Measurements from ENCODE around the gene CDC5L.

Gene CDC5L

DNA sequence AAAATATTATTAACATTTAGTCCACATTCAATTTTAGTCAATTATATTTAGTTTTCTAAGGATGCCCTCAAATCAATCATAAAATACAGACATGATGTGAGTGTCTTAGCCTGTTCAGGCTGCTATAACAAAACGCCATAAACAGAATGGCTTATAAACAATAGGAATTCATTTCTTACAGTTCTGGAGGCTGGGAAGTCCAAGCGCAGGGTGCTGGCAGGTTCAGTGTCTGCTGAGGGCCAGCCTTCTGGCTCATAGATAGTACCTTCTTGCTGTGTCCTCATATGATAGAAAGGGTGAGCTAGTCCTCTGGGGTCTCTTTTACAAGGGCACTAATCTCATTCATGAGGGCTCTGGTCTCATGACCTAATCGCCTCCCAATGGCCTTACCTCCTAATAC, 10.0 kb upstream of the CDC5L start:
- H3K79me2 ChIP-seq (ENCODE audit: insufficient read depth, low read length), result no peaks in the 10 kb centered on the region
- H3K4me2 ChIP-seq (ENCODE audit: low read depth, low read length, poor library complexity, severe bottlenecking), result no peak overlapping the region
- H3F3A ChIP-seq (ENCODE audit: low read depth), result no peaks in the 10 kb centered on the region
- no peaks in the 10 kb centered on the region for H3K9me2 ChIP-seq (replicated peaks; ENCODE audit: low read depth, low read length)
- no peak overlapping the region for H3K9ac ChIP-seq (ENCODE audit: low read depth, low read length, poor library complexity, severe bottlenecking)
- no peaks in the 10 kb centered on the region for H3K4me1 ChIP-seq (ENCODE audit: insufficient read depth, low read length, poor library complexity, severe bottlenecking)
- H3K4me3 ChIP-seq (ENCODE audit: low read length, poor library complexity, severe bottlenecking), result no peak overlapping the region
- H2AFZ ChIP-seq (ENCODE audit: low read length), result no peak overlapping the region
- no peaks in the 10 kb centered on the region for H4K20me1 ChIP-seq (ENCODE audit: insufficient read depth, low read length, poor library complexity, severe bottlenecking)
- no peaks in the 10 kb centered on the region for H3K9me3 ChIP-seq (ENCODE audit: insufficient read depth, low read depth, low read length)
- no peaks in the 10 kb centered on the region for H3K27me3 ChIP-seq (ENCODE audit: insufficient read depth, low read length, poor library complexity, severe bottlenecking)
- TF ChIP-seq, protein P1, sequence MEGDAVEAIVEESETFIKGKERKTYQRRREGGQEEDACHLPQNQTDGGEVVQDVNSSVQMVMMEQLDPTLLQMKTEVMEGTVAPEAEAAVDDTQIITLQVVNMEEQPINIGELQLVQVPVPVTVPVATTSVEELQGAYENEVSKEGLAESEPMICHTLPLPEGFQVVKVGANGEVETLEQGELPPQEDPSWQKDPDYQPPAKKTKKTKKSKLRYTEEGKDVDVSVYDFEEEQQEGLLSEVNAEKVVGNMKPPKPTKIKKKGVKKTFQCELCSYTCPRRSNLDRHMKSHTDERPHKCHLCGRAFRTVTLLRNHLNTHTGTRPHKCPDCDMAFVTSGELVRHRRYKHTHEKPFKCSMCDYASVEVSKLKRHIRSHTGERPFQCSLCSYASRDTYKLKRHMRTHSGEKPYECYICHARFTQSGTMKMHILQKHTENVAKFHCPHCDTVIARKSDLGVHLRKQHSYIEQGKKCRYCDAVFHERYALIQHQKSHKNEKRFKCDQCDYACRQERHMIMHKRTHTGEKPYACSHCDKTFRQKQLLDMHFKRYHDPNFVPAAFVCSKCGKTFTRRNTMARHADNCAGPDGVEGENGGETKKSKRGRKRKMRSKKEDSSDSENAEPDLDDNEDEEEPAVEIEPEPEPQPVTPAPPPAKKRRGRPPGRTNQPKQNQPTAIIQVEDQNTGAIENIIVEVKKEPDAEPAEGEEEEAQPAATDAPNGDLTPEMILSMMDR (conservative IDR thresholded peaks at IDR 0.05; ENCODE audit: low read length), result no peak
- TF ChIP-seq EZH2phosphoT487 (IDR thresholded peaks at IDR 0.05; ENCODE audit: borderline replicate concordance), result no peak
- H3K36me3 ChIP-seq (ENCODE audit: insufficient read depth, low read length), result no peaks in the 10 kb centered on the region

DNA sequence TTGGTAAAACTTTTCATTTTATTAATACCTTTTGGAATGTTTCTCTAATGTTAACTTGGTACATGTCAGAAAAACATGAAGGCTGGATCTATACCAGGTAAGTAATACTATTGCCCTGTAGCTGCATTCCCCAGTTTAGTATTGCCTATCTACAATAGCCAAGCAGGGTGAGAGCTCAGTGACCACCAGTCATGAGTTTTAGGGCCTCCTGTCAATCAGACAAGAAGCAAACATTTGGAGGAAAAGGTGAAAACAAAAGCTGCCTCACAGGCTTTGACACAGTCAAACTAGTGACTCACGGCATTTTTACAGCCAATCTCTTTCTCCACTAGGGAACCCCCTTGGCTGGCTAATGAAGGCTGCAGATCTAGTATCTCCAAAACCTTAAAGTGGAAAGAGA, 9.5 kb upstream of the CDC5L start:
- Histone ChIP-seq H3K4me2 (ENCODE audit: low read depth, low read length, poor library complexity, severe bottlenecking) (no peak overlapping the region), H3F3A (ENCODE audit: low read depth) (no peaks in the 10 kb centered on the region), H3K9me3 (ENCODE audit: insufficient read depth, low read depth, low read length) (no peaks in the 10 kb centered on the region), H2AFZ (ENCODE audit: low read length) (no peak overlapping the region), H3K79me2 (ENCODE audit: insufficient read depth, low read length) (no peaks in the 10 kb centered on the region), H4K20me1 (ENCODE audit: insufficient read depth, low read length, poor library complexity, severe bottlenecking) (no peaks in the 10 kb centered on the region), H3K9me2 (replicated peaks; ENCODE audit: low read depth, low read length) (no peaks in the 10 kb centered on the region), H3K4me3 (ENCODE audit: low read length, poor library complexity, severe bottlenecking) (no peak overlapping the region), H3K9ac (ENCODE audit: low read depth, low read length, poor library complexity, severe bottlenecking) (no peak overlapping the region), H3K36me3 (ENCODE audit: insufficient read depth, low read length) (no peaks in the 10 kb centered on the region), H3K27me3 (ENCODE audit: insufficient read depth, low read length, poor library complexity, severe bottlenecking) (no peaks in the 10 kb centered on the region), H3K4me1 (ENCODE audit: insufficient read depth, low read length, poor library complexity, severe bottlenecking) (no peaks in the 10 kb centered on the region)
- TF ChIP-seq, protein P1 (conservative IDR thresholded peaks at IDR 0.05; ENCODE audit: low read length), result no peak
- no peak for TF ChIP-seq EZH2phosphoT487 (IDR thresholded peaks at IDR 0.05; ENCODE audit: borderline replicate concordance)

DNA sequence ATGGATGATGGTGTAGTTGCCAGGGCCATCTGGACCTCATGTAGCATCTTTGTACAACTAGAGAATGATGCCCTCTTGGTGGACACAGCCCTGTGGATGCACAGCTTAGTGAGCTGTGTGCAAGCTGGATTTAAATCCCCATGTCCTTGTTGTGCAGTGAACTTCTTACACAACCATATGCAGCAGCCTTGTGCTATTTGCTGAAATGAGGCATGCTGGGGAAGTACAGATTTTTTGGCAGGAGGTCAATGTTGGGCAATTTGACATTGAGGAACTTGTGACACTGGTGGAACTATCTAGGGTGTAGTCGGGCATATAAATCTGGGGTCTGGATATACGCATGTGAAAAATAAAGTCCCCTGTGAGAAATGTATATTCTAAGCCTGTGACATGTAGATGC, 5.8 kb upstream of the CDC5L start:
- no peaks in the 10 kb centered on the region for H3K36me3 ChIP-seq (ENCODE audit: insufficient read depth, low read length)
- no peak overlapping the region for H3K4me2 ChIP-seq (ENCODE audit: low read depth, low read length, poor library complexity, severe bottlenecking)
- no peak overlapping the region for H3K9ac ChIP-seq (ENCODE audit: low read depth, low read length, poor library complexity, severe bottlenecking)
- no peaks in the 10 kb centered on the region for H3K9me3 ChIP-seq (ENCODE audit: insufficient read depth, low read depth, low read length)
- H3F3A ChIP-seq (ENCODE audit: low read depth), result no peaks in the 10 kb centered on the region
- no peak overlapping the region for H2AFZ ChIP-seq (ENCODE audit: low read length)
- TF ChIP-seq EZH2phosphoT487 (IDR thresholded peaks at IDR 0.05; ENCODE audit: borderline replicate concordance), result no peak
- TF ChIP-seq, protein P1 (conservative IDR thresholded peaks at IDR 0.05; ENCODE audit: low read length), result no peak
- no peaks in the 10 kb centered on the region for H4K20me1 ChIP-seq (ENCODE audit: insufficient read depth, low read length, poor library complexity, severe bottlenecking)
- no peaks in the 10 kb centered on the region for H3K9me2 ChIP-seq (replicated peaks; ENCODE audit: low read depth, low read length)
- H3K79me2 ChIP-seq (ENCODE audit: insufficient read depth, low read length), result no peaks in the 10 kb centered on the region
- H3K4me3 ChIP-seq (ENCODE audit: low read length, poor library complexity, severe bottlenecking), result no peak overlapping the region
- H3K27me3 ChIP-seq (ENCODE audit: insufficient read depth, low read length, poor library complexity, severe bottlenecking), result no peaks in the 10 kb centered on the region
- peaks cover 3% of the 10 kb centered on the region for H3K4me1 ChIP-seq (ENCODE audit: insufficient read depth, low read length, poor library complexity, severe bottlenecking)
